LNCAP (cell line): ENCODE results near the gene SURF1.

ENCODE experiments used
- TF ChIP-seq, protein P1 (sequence below): fragments of 450-650 bp; IDR thresholded peaks from 2 replicates; pipeline ENCODE4 v1.5.1; 2017; ENCODE audit warnings: mild to moderate bottlenecking

The SURF1 gene

DNA sequence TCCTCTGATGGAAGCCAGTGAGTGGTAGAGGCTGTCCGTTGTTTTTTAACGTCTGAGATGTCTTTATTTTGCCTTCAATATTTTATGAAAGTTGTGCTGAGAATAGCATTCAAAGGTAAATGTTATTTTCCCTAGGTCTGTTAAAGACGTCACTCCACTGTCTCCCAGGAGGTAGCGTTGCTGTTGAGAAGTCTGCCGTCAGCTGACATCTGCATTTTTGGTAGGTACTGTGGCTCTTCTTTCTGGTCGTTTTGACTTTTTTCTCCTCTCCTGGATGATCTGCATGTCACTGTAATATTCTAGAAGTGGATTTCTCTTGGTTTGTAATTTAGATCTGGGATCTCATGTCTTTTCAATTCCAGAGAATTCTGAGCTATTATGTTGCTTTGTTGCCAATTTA lies 46.7 kb downstream of the SURF1 start:
- TF ChIP-seq, protein P1, sequence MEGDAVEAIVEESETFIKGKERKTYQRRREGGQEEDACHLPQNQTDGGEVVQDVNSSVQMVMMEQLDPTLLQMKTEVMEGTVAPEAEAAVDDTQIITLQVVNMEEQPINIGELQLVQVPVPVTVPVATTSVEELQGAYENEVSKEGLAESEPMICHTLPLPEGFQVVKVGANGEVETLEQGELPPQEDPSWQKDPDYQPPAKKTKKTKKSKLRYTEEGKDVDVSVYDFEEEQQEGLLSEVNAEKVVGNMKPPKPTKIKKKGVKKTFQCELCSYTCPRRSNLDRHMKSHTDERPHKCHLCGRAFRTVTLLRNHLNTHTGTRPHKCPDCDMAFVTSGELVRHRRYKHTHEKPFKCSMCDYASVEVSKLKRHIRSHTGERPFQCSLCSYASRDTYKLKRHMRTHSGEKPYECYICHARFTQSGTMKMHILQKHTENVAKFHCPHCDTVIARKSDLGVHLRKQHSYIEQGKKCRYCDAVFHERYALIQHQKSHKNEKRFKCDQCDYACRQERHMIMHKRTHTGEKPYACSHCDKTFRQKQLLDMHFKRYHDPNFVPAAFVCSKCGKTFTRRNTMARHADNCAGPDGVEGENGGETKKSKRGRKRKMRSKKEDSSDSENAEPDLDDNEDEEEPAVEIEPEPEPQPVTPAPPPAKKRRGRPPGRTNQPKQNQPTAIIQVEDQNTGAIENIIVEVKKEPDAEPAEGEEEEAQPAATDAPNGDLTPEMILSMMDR, result no peak

DNA sequence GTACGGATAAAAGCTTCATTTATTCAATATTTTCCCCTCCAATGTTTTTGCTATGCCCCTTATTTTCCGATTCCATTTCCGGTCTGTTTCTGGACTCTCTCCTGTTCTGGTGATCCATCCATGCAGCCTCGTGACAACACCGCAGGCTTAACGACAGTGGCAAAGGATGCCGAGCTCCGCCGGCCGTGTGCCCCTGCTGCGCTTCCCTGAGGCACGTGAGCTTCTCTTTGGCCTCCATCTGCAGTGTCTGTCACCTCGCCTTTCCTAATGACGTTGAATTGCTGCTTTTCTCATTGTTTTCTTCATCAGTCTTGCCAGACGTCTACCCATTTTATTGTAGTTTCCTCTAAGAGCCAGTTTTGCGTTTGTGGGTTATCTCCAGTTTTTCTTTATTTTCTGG lies 49.0 kb downstream of the SURF1 start:
- TF ChIP-seq, protein P1, result no peak

DNA sequence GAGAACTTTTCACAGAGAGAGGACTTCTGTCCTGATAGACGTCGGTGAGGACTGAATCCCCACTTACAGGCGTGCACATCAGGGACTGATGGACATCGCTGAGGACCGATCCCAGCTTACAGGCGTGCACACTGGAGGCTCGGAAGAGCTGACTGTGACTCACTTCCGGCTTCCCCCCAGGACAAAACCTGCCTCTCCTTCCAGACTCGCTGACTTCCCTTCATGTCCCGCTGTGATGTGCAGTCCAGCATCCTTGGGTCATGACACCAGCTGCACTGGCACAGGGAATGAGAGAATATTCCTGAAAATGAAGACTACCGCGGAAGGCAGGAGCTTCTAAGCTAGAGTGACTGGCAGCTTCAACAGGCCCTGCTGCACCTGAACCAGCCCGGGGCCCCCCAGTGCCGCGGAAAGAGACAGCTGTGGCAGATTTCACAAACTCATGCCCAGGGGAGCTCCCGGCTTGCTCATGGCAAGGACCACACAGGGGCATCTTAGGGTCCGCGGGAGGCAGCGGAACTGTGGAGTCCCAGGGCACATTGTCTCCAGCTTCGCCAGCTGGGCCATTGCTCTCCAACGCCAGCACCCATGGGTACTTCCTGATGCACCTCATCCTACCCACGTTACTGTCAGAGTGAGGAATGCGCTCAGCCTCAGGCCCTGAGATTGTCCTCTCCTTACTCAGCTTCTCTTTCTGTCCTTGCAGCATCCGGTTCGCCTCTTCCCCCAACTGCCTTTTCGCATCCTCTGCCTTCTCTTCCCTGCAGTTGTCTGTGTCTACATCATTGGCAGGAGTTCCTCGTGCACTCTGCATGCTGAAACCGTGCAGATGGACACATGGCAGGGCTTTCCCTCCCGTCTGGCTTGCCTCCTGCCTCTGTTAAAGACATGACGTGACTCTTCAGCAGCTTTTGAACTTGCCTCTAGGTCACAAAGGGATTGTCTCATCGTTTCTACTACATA lies 49.8 kb downstream of the SURF1 start:
- TF ChIP-seq, protein P1, result no peak

DNA sequence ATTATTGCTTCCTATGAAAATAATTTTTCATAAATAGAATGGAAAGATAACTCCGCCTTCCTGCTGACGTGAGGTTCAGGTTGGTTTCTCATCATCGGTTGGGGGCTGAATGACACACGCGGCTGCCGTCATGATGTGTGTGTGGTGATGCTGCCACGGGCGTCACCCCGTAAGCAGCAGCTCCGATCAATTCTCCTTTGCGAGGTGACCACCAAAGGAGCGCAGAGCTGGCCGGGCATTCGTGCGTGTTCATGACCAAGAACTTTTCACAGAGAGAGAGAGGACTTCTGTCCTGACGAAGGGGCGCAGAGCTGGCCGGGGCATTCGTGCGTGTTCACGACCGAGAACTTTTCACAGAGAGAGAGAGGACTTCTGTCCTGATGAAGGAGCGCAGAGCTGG lies 50.6 kb downstream of the SURF1 start:
- TF ChIP-seq, protein P1, result no peak

DNA sequence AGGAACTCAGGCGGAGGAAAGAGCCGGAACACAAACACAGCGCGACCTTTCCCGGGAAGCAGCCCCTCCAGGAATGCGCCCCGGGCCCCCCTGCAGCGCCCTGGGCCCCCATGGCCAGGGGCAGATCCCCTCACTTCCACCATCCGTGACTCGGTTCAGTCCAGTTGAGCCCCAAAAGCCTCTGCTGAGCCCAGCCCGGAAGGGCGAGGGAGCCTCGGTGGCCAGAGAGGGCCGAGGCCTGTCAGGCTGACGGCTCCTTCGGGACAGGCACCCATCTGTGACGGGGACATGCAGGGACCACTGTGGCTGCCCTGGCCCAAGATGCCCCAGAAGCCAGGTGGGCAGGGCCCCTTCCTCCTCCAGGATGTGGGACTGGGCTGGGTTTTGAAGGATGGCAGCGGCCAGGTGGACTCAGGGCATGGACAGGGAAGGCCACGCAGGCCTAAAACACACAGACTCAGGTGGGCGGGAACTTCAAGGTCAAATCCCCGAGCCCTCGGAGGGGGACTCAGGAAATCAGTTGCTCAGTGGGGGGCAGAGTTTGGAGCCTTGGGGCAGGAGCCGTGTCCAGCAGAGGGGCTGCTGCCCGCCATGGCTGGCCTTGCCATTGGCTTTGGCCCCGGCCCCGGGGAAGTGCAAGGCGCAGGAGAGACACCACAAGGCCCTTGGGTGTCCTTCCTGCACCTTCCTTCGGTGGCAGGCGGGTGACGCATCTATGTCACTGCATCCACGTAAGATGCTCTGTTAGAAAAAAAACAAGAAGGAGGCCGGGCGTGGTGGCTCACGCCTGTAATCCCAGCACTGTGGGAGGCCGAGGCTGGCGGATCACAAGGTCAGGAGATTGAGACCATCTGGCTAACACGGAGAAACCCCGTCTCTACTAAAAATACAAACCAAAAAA lies 51.6 kb downstream of the SURF1 start:
- TF ChIP-seq, protein P1, result no peak

DNA sequence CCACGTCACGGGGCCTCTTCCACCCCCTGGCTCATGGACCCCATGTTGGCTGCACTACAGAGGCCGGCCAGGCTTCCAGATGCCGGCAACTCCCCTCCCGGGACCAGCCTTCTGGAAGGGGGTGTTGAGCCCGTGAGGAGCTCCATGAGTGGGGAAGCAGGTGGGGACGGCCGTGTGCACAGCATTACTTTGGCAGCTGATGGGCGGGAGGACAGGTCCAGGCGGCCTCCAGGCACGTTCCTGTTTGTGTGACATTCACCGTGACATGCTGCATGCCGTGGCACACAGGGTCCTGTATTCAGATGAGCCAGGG lies 52.2 kb downstream of the SURF1 start:
- TF ChIP-seq, protein P1, result no peak

DNA sequence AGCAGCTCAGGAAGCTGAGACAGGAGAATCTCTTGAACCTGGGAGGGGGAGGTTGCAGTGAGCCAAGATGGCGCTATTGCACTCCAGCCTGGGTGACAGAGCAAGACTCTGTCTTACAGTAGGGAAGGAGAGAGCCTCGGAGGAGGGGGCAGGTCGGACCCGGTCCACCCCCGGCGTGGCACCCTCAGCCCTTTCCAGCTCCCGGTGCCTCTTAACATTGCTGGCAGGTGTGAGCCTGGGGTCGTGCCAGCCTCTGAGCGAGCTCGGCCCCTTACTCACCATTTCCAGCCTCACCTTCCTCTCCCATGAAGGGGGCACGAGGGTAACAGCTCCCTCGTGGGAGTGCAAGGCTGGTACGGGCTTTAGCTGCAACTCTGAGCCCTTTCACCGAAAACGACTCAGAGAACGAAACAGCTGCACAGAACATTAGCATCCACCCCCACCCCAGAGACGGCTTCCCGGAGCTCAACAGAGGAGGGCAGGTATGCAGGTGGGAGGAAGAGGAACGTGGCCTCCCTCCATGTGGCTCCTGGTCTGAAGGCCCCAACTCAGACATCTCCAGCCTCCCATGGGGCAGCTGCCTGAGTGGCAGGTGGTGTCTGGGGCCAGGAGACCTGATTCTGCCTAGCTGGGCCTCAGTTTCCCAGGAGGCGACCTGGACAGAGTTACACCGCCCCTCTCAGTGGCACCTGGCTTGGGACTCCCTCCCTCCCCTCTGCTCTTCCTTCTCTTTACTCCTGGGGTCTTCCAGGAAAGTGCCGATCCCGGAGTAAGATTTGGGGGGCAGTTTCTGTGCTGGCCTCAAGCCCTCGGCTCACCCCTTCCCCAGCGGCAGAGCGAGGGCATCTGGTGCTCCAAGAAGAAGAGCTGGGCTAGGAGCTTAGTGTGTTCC lies 52.8 kb downstream of the SURF1 start:
- TF ChIP-seq, protein P1, result no peak
